Suprapubic skin (tissue), 4 donors: ENCODE data around the gene ATP5F1A.

Experiments
- CTCF ChIP-seq, 2 donors: fragments of 200-600 bp in 1 of 2; fragments of 450-650 bp in 1 of 2; sonication (generic) in 1 of 2; IDR thresholded peaks; one replicate each; pipeline ENCODE4 v1.5.1; 2016 to 2019; ENCODE audit warnings: antibody characterized with exemption in 2 of 2, mild to moderate bottlenecking in 1 of 2, moderate library complexity in 1 of 2
- EP300 ChIP-seq: sonication (generic); formaldehyde crosslinking; IDR thresholded peaks from one replicate; pipeline ENCODE4 v1.6.1; 2017; ENCODE audit warnings: antibody characterized with exemption
- POLR2AphosphoS5 ChIP-seq, 3 donors: sonication (generic); formaldehyde crosslinking; IDR thresholded peaks; one replicate each; pipeline ENCODE4 v1.6.1; 2017; ENCODE audit warnings: antibody characterized with exemption in 3 of 3

- no peak for TF ChIP-seq POLR2AphosphoS5 (IDR thresholded peaks at IDR 0.05)
- no peak for TF ChIP-seq CTCF (IDR thresholded peaks at IDR 0.05)
- no peak for TF ChIP-seq EP300
Observed at GRCh38 chr18:46040033-46040746, 57.9 kb downstream of the ATP5F1A start.
